Fibroblast of lung (primary cell): ENCODE data around the gene OR6C65.
"Not testable (repeated sequence)": the region's sequence is repeated elsewhere in the genome, so short reads cannot be mapped to it uniquely, and the experiment has no call there.

Source experiments
- CTCF ChIP-seq, 2 donors: IDR thresholded peaks in 1 of 2; conservative IDR thresholded peaks in 1 of 2; 1 replicate in 1 of 2; 2 replicates in 1 of 2; pipeline ENCODE4 v1.5.1; 2011 to 2012; ENCODE audit warnings: low read length in 2 of 2, control low read depth in 1 of 2, inconsistent platforms in 1 of 2, low read depth in 1 of 2, mild to moderate bottlenecking in 1 of 2
- EZH2 ChIP-seq: IDR thresholded peaks from 2 replicates; pipeline ENCODE4 v1.5.1; 2012; ENCODE audit warnings: low read length, control low read depth, mild to moderate bottlenecking; ENCODE audit errors: missing control alignments

DNA sequence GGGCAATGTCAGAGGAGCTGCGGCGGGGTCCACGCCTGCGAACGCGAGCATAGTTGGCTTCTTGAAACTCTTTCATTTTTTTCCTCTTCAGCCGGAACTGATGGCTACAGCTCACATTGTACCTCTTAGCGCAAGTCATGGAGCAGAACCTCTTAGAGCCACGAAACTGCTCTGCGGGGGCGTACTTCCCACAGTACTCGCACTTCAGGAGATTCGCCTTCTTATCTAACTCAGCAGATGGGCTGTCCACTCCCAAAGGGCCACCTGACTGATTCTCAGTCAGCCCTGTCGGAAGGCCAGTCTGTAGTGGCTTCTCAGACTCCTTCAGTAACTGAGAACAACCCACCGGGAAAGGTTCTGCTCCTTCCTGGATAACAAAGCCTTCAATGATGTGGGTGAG is 11.8 kb downstream of the OR6C65 start:
- TF ChIP-seq CTCF (conservative IDR thresholded peaks at IDR 0.05 in 1 of 2, IDR thresholded peaks at IDR 0.05 in 1 of 2; ENCODE audit: low read depth in 1 of 2, low read length in 2 of 2); EZH2: not testable (repeated sequence)
